ENCODE measurements around the gene TSACC. TPM values are rescaled to one million over a fixed set of nuclear protein-coding genes. Genes with fewer than 3 reads are reported as not detected.

The TSACC gene
- total and polyA plus RNA-seq, 8 donors, result 0.56 TPM; not detected in 7

DNA sequence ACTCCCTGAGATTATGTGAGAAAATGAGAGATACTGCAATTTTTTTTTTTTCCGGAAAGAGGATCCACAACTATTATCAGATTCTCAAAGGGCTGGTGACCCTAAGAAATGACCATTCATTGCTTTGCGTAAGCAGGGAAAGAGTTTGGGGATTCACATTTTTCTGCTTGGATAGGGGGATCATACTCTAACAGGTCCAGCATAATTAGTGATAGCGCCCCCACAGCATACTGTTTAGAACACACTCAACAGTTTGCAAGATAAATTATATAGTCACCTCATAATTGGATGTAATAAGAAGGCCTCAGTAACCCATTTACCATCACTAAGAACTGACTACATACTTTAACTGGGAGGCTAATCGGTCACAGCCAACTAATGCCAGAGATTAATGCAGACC lies 2.1 kb upstream of the TSACC start:
- TF ChIP-seq, protein P1, sequence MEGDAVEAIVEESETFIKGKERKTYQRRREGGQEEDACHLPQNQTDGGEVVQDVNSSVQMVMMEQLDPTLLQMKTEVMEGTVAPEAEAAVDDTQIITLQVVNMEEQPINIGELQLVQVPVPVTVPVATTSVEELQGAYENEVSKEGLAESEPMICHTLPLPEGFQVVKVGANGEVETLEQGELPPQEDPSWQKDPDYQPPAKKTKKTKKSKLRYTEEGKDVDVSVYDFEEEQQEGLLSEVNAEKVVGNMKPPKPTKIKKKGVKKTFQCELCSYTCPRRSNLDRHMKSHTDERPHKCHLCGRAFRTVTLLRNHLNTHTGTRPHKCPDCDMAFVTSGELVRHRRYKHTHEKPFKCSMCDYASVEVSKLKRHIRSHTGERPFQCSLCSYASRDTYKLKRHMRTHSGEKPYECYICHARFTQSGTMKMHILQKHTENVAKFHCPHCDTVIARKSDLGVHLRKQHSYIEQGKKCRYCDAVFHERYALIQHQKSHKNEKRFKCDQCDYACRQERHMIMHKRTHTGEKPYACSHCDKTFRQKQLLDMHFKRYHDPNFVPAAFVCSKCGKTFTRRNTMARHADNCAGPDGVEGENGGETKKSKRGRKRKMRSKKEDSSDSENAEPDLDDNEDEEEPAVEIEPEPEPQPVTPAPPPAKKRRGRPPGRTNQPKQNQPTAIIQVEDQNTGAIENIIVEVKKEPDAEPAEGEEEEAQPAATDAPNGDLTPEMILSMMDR (IDR thresholded peaks at IDR 0.05), result no peak
- Histone ChIP-seq H3K27me3 (no peaks in the 10 kb centered on the region), H3K27ac (no peak overlapping the region), H3K9me3 (no peaks in the 10 kb centered on the region), H3K4me3 (peak overlapping the region in 1 of 4 donors; percentile 87), H3K4me1 (peaks cover 15 to 18% (median 17%) of the 10 kb centered on the region in 3 donors), H3K36me3 (peaks cover 2 to 29% (median 5%) of the 10 kb centered on the region in 3 donors)
- ATAC-seq, result no peak
- intact Hi-C loops (cut with DNase I), result no loop called here
- DNase-seq, result no peak
- FAIRE-seq, result no peak
- WGBS, 2 donors, result 70 to 74% methylated on average over 4 of the region's 4 CpGs

DNA sequence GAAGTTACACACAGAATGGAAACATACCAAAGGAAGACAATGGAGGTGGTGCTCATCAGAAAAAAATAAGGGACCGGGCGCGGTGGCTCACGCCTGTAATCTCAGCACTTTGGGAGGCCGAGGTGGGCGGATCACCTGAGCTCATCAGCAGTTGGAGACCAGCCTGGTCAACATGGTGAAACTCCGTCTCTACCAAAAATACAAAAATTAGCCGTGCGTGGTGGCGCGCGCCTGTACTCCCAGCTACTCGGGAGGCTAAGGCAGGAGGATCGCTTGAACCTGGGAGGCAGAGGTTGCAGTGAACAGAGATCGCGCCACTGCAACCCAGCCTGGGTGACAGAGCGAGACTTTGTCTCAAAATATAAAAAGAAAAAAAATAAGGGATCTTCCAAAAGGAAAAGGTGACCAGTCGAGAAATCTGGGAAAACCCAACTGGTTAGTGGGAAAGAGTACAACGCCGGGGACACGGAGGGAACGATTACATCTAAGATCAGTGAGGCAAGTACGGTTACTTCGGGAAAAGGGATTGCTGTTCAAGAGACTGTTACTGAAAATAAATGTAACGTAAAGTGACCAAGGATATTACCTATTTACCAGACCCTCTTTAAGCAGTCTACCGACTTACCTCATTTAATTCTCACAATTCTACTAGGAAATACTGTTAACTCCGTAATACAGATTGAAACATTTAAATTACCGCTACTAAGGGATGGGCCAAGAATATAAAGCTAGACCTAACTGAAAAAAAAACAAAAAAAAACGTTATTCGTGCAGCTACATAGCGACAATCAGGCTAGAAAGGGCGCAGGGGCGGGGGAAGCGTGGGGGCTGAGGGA lies 1.1 kb upstream of the TSACC start:
- peak in 2 of 4 donors; percentile 0 to 4 for ATAC-seq
- no peak for FAIRE-seq
- H3K27ac ChIP-seq, result peak overlapping the region in 3 of 4 donors; percentile 33 to 80 (median 62)

DNA sequence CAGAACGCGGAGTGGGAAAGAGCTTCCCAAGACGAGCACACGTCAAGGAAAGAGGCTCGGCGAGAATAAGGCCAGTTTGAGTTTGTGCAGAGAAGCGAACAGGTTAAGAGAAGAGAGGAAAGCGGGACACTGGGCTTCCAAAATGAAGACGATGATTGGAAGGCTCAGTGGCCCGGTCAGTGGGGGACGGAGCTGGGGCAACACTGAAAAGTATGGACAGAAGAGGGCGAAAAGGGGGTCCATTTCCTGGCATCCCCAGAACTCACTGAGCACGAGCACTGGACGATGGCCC lies 492 bp upstream of the TSACC start:
- WGBS, 2 donors, result 0% methylated on average over 14 of the region's 14 CpGs
- H3K36me3 ChIP-seq, result peaks cover 0 to 13% (median under 1%) of the 10 kb centered on the region in 3 donors
- FAIRE-seq (no peak), DNase-seq (no peak), ATAC-seq (peak in 3 of 4 donors; percentile 1 to 5 (median 1))
- H3K9me3 ChIP-seq, result no peaks in the 10 kb centered on the region
- H3K27ac ChIP-seq, result peak overlapping the region in 3 of 4 donors; percentile 33 to 80 (median 62)
- intact Hi-C loops (cut with DNase I), result no loop called here
- TF ChIP-seq, protein P1 (IDR thresholded peaks at IDR 0.05), result no peak
- no peaks in the 10 kb centered on the region for H3K27me3 ChIP-seq
- peaks cover 15 to 18% (median 17%) of the 10 kb centered on the region in 3 donors for H3K4me1 ChIP-seq
- H3K4me3 ChIP-seq, result peak overlapping the region; percentile 59 to 89 (median 88)

More for the DNA sequence above, 1.1 kb upstream of the TSACC start:
- TF ChIP-seq, protein P1 (IDR thresholded peaks at IDR 0.05), result no peak
- intact Hi-C loops (cut with DNase I), result no loop called here
- H3K4me3 ChIP-seq, result peak overlapping the region; percentile 59 to 89 (median 88)
- H3K36me3 ChIP-seq, result peaks cover 0 to 19% (median 5%) of the 10 kb centered on the region in 3 donors
- WGBS, 2 donors, result 33 to 34% methylated on average over 34 of the region's 34 CpGs
- no peaks in the 10 kb centered on the region for H3K27me3 ChIP-seq
- H3K9me3 ChIP-seq, result no peaks in the 10 kb centered on the region
- H3K4me1 ChIP-seq, result peaks cover 15 to 18% (median 17%) of the 10 kb centered on the region in 3 donors
- peak in 2 of 6 donors; percentile 20 to 34 for DNase-seq

DNA sequence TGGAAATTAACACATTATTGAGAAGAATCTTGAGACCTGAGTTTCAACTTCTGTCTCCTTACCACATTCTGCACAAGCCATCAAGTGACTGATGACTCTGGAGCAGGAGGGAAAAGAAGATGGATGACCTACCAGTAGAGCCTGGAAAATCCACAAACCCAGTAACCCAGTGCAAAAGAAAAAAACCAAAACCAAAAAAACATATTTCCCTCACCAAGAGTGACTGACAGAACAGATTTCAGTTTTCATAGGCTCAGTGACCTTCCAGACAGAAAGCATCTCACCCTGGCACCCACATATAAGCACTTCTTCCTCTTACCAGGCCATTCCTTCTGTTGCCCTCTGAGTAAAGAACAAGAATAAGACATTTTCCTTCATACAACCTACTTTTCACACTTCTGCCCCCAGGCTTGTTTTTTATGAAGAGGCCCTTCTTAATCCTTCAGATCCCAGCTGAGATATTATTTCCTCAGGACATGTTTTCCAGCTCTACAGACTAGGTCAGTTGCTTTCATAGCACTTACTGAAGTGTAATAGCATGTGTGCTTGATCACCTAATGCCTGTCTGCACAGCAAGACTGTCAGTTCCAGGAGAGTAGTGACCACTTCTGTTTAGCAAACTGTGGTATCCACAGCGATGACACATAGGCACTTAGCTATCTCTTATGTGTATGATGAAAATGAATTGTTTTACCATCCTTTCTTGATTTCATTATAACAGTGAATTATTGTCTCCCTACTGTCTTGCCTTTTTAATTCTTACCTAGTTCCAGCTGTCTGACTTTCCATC lies 4.0 kb downstream of the TSACC start:
- H3K4me1 ChIP-seq, result no peaks in the 10 kb centered on the region
- ATAC-seq, result no peak
- no peaks in the 10 kb centered on the region for H3K36me3 ChIP-seq
- FAIRE-seq, result no peak
- H3K4me3 ChIP-seq, result no peak overlapping the region
- no peak overlapping the region for H3K27ac ChIP-seq
- WGBS, 2 donors, result 87 to 92% methylated on average over 1 of the region's 1 CpG
- no peaks in the 10 kb centered on the region for H3K9me3 ChIP-seq
- no peaks in the 10 kb centered on the region for H3K27me3 ChIP-seq
- TF ChIP-seq, protein P1 (IDR thresholded peaks at IDR 0.05), result no peak
- intact Hi-C loops (cut with DNase I), result no loop called here
- DNase-seq, result no peak

Measured in pancreas (tissue), 10 donors.